GM21390 (cell line): Measurements from ENCODE around the gene ZFHX3.
A peak's percentile ranks its signal among the peaks of the same experiment; 100 is the strongest.

Experiments used
- ATAC-seq: cut with Tn5 transposase; IDR thresholded peaks from one replicate; pipeline ENCODE4 v1.9.1; 2021; ENCODE audit not compliant: unreplicated experiment

Gene ZFHX3

GRCh38 chr16:72785886-72786285 is 262.0 kb downstream of the ZFHX3 start:
- no peak for ATAC-seq

- no peak for ATAC-seq
These were observed 262.8 kb downstream of the ZFHX3 start for GRCh38 chr16:72785171-72785570.

- ATAC-seq, result no peak
These were observed 264.1 kb downstream of the ZFHX3 start for GRCh38 chr16:72783716-72784318.

- ATAC-seq, result no peak
These were observed 278.1 kb downstream of the ZFHX3 start for GRCh38 chr16:72769876-72770275.

- ATAC-seq, result no peak
These were observed 279.3 kb downstream of the ZFHX3 start for GRCh38 chr16:72768591-72768990.

- no peak for ATAC-seq
These were observed 281.4 kb downstream of the ZFHX3 start for GRCh38 chr16:72766506-72766905.

GRCh38 chr16:72764015-72764654 is 283.8 kb downstream of the ZFHX3 start:
- ATAC-seq, result no peak

GRCh38 chr16:72760581-72760980 is 287.3 kb downstream of the ZFHX3 start:
- ATAC-seq, result no peak

- ATAC-seq, result no peak
These were observed 294.0 kb downstream of the ZFHX3 start for GRCh38 chr16:72753881-72754280.

- ATAC-seq, result no peak
These were observed 295.8 kb downstream of the ZFHX3 start for GRCh38 chr16:72752004-72752695.

GRCh38 chr16:72751076-72751475 is 296.9 kb downstream of the ZFHX3 start:
- ATAC-seq, result no peak

- no peak for ATAC-seq
These were observed 298.8 kb downstream of the ZFHX3 start for GRCh38 chr16:72749091-72749490.

- ATAC-seq, result peak; percentile 48
These were observed 303.7 kb downstream of the ZFHX3 start for GRCh38 chr16:72744076-72744793.

- ATAC-seq, result peak; percentile 71
These were observed 304.7 kb downstream of the ZFHX3 start for GRCh38 chr16:72743011-72743761.

GRCh38 chr16:72740347-72740746 is 307.6 kb downstream of the ZFHX3 start:
- no peak for ATAC-seq

- ATAC-seq, result no peak
These were observed 308.4 kb downstream of the ZFHX3 start for GRCh38 chr16:72739577-72739976.

- ATAC-seq, result no peak
These were observed 311.9 kb downstream of the ZFHX3 start for GRCh38 chr16:72736074-72736473.
